Spleen (tissue), 13 donors: ENCODE measurements around the gene MKRN2. TPM values are rescaled to one million over a fixed set of nuclear protein-coding genes. Genes with fewer than 3 reads are reported as not detected.

Source experiments
- DNase-seq: peaks from one replicate; pipeline ENCODE4 v3.0.0-alpha.2; 2020
- H3K27ac ChIP-seq, 8 donors: fragments of 200-600 bp; sonication (generic) in 7 of 8; 1 replicate in 4 of 8; 2 replicates in 4 of 8; pipeline versions ENCODE4 v1.5.0 to v1.8.0; 2016 to 2021; ENCODE audit warnings: inconsistent platforms in 4 of 8, mild to moderate bottlenecking in 4 of 8, moderate library complexity in 1 of 8
- H3K27me3 ChIP-seq, 7 donors: fragments of 200-600 bp; sonication (generic) in 6 of 7; replicated peaks in 1 of 7; 1 replicate in 4 of 7; 2 replicates in 3 of 7; pipeline versions ENCODE4 v1.5.0 to v1.8.0; 2016 to 2021; ENCODE audit warnings: inconsistent platforms in 3 of 7, mild to moderate bottlenecking in 1 of 7
- H3K36me3 ChIP-seq, 6 donors: fragments of 200-600 bp; sonication (generic) in 5 of 6; 1 replicate in 4 of 6; 2 replicates in 2 of 6; pipeline versions ENCODE4 v1.5.0 to v1.8.0; 2016 to 2021; ENCODE audit warnings: inconsistent platforms in 2 of 6
- H3K4me1 ChIP-seq, 6 donors: fragments of 200-600 bp; sonication (generic) in 5 of 6; 1 replicate in 3 of 6; 2 replicates in 3 of 6; pipeline versions ENCODE4 v1.5.0 to v1.8.0; 2016 to 2021; ENCODE audit warnings: inconsistent platforms in 3 of 6
- H3K4me3 ChIP-seq, 8 donors: fragments of 200-600 bp; sonication (generic) in 7 of 8; 1 replicate in 4 of 8; 2 replicates in 4 of 8; pipeline versions ENCODE4 v1.5.0 to v1.8.0; 2016 to 2021; ENCODE audit warnings: inconsistent platforms in 4 of 8, mild to moderate bottlenecking in 4 of 8, moderate library complexity in 2 of 8
- H3K9me3 ChIP-seq, 8 donors: fragments of 200-600 bp; sonication (generic) in 7 of 8; 1 replicate in 4 of 8; 2 replicates in 4 of 8; pipeline versions ENCODE4 v1.5.0 to v1.8.0; 2016 to 2021; ENCODE audit warnings: inconsistent platforms in 4 of 8
- CTCF ChIP-seq, 11 experiments: fragments of 200-600 bp in 7 of 11; fragments of 450-650 bp in 4 of 11; sonication (generic) in 4 of 11; IDR thresholded peaks in 8 of 11; conservative IDR thresholded peaks in 3 of 11; 1 replicate in 7 of 11; 2 replicates in 4 of 11; pipeline versions ENCODE4 v1.4.0 to v1.8.0; 2016 to 2021; ENCODE audit warnings: antibody characterized with exemption in 11 of 11, inconsistent platforms in 4 of 11, mild to moderate bottlenecking in 1 of 11
- POLR2A ChIP-seq, 3 donors: fragments of 450-650 bp; IDR thresholded peaks; one replicate each; pipeline ENCODE4 v1.5.1; 2017; ENCODE audit warnings: antibody characterized with exemption in 3 of 3, mild to moderate bottlenecking in 1 of 3
- POLR2AphosphoS5 ChIP-seq, 3 donors: sonication (generic); formaldehyde crosslinking; IDR thresholded peaks; one replicate each; pipeline ENCODE4 v1.5.1; 2017; ENCODE audit warnings: antibody characterized with exemption in 3 of 3
- WGBS, 5 donors: extraction: QIAGEN DNeasy Blood & Tissue Kit in 3 of 5; methylation state at CpG; one replicate each; pipeline versions ENCODE4 v1.1.5 to v1.1.7; 2013 to 2018; 5-methylcytosine and 5-hydroxymethylcytosine counted together
- intact Hi-C: fragments of 100-400 bp; cut with DNase I; formaldehyde crosslinking; loops from one replicate; pipeline ENCODE4 v1.15.0; 2023; ENCODE audit warnings: low total_unique reads
- long read RNA-seq, 2 donors: transcript quantifications; one replicate each; lab custom pipeline, GENCODE V29; 2026
- polyA plus RNA-seq, 3 donors: library from polyadenylated mRNA; stranded (reverse); fragments of 200-250 nt; gene quantifications; one replicate each; pipeline ENCODE4 v1.2.1, GENCODE V29; 2013
- total RNA-seq, 7 donors: library from RNA; depleted of rRNA in 3 of 7; stranded (reverse); fragments of >200 nt in 3 of 7; fragmentation: NEBNext Ultra II Directional in 4 of 7; extraction: Animal tissue kit (Norgen Biotek cat#: 25700) in 4 of 7; gene quantifications; one replicate each; pipeline versions ENCODE4 v1.1.0 to v1.2.1, GENCODE V29; 2016 to 2021
- donor health status: healthy with polysubstance abuse.
- donor health status: DM: no; HTN: no; CAD: no; lungs with moderate emphysema.
- donor health status: DM: no; HTN: no; CAD: no.
- donor health status: Bipolar disorder and iron deficiency.
- donor health status: healthy.
- donor health status: DM: no; HTN: no; CAD: no.
- donor health status: DM: yes; HTN: yes; CAD: no.

Gene MKRN2
- 10 to 100 TPM; 17.8 to 27.4 (median 21.3) TPM for total RNA-seq
- polyA plus RNA-seq: 10 to 100 TPM; 11.1 to 14.2 (median 13.2) TPM
- long read RNA-seq, donor 1, transcript MKRN2-201 (8 exons, 2,848 nt): major isoform, 8 of 84 reads
- long read RNA-seq, donor 1, partial matches to known transcripts: 76 of 84 reads
- long read RNA-seq, donor 1, other reads (novel, unspliced or antisense): 0 of 84 reads
- long read RNA-seq, donor 2, transcript MKRN2-201 (8 exons, 2,848 nt): major isoform, 5 of 6 reads
- long read RNA-seq, donor 2, partial matches to known transcripts: 0 of 6 reads
- long read RNA-seq, donor 2, other reads (novel, unspliced or antisense): 0 of 6 reads

GRCh38 chr3:12556690-12557472 lies at the start of gene MKRN2:
TSS of gene MKRN2 (plus strand) at chr3:12557087. CDS start at chr3:12557151, 64 bp downstream.
- Histone ChIP-seq H3K27me3 (peaks cover 0 to 43% (median 4%) of the 10 kb centered on the region in 7 donors), H3K4me1 (peaks cover 16 to 74% (median 57%) of the 10 kb centered on the region in 6 donors), H3K4me3 (peak within 1 kb of the TSS; percentile 65 to 93 (median 83)), H3K36me3 (no peaks in the 10 kb centered on the region), H3K27ac (peak within 1 kb of the TSS; percentile 96 to 99 (median 97)), H3K9me3 (no peaks in the 10 kb centered on the region)
- TF ChIP-seq POLR2AphosphoS5 (IDR thresholded peaks at IDR 0.05) (peak; percentile 99), POLR2A (IDR thresholded peaks at IDR 0.05) (peak; percentile 80 to 96 (median 94)), CTCF (IDR thresholded peaks at IDR 0.05 in 8 of 11, conservative IDR thresholded peaks at IDR 0.05 in 3 of 11) (no peak)
- DNase-seq: peak; percentile 98
- intact Hi-C loops: loop anchor here (10.0 kb wide), 2 partner anchors 72 to 108 kb away; partner anchors contain the start of genes RAF1 and TSEN2
- WGBS, 5 donors: 0 to 1% (median 0%) methylated on average over 30 to 77 of the region's 77 CpGs

GRCh38 chr3:12507591-12508281 lies 49.2 kb upstream of the MKRN2 start:
- 89 to 98% (median 94%) methylated on average over 8 of the region's 8 CpGs for WGBS, 5 donors
- intact Hi-C loops: no loop called here
- no peak for TF ChIP-seq POLR2AphosphoS5 (IDR thresholded peaks at IDR 0.05)
- TF ChIP-seq CTCF (IDR thresholded peaks at IDR 0.05 in 8 of 11, conservative IDR thresholded peaks at IDR 0.05 in 3 of 11): no peak
- no peak for TF ChIP-seq POLR2A (IDR thresholded peaks at IDR 0.05)
- no peak overlapping the region for H3K4me3 ChIP-seq
- H3K27ac ChIP-seq: no peak overlapping the region
- no peaks in the 10 kb centered on the region for H3K4me1 ChIP-seq
- no peaks in the 10 kb centered on the region for H3K27me3 ChIP-seq
- peaks cover 0 to 94% (median 31%) of the 10 kb centered on the region in 6 donors for H3K36me3 ChIP-seq
- no peak for DNase-seq
- no peaks in the 10 kb centered on the region for H3K9me3 ChIP-seq

GRCh38 chr3:12508291-12508700 lies 48.6 kb upstream of the MKRN2 start:
- no peak for DNase-seq
- WGBS, 5 donors: 93 to 98% (median 95%) methylated on average over 4 to 5 of the region's 5 CpGs
- Histone ChIP-seq H3K4me1 (no peaks in the 10 kb centered on the region), H3K36me3 (peaks cover 0 to 88% (median 29%) of the 10 kb centered on the region in 6 donors), H3K9me3 (no peaks in the 10 kb centered on the region), H3K27me3 (no peaks in the 10 kb centered on the region), H3K4me3 (no peak overlapping the region), H3K27ac (no peak overlapping the region)
- TF ChIP-seq CTCF (IDR thresholded peaks at IDR 0.05 in 8 of 11, conservative IDR thresholded peaks at IDR 0.05 in 3 of 11) (no peak), POLR2AphosphoS5 (IDR thresholded peaks at IDR 0.05) (no peak), POLR2A (IDR thresholded peaks at IDR 0.05) (no peak)
- intact Hi-C loops: no loop called here
